Measurements from ENCODE around the gene CLEC7A.

DNA sequence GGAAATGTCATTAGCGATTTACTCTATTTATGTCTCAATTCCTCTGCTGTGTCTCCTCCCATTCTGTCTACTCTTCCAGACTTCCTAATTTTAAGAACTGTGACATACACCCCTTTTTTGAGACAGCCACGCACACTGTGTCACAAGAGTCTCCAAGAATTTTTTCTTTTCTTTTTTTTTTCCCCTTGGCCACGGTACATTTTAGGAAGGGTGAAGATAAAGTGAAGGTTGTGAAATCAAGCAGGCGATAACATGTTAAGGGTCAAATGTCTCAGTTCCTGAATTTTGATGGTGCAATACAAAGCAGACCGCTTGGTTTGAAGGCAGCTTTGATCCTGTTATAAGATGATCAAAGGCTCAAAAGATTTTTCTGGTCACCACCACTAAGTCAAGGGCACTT, 37.6 kb upstream of the CLEC7A start:
- TF ChIP-seq CTCF (IDR thresholded peaks at IDR 0.05) (no peak), TCF7L2 (IDR thresholded peaks at IDR 0.05; ENCODE audit: low read depth, low read length) (no peak), POLR2AphosphoS5 (IDR thresholded peaks at IDR 0.05; ENCODE audit: low read depth, low read length) (no peak)

All from Panc1 (cell line).